IPS-20b (cell line): ENCODE measurements around the gene NPEPL1.

Experiments
- H3K27ac ChIP-seq: one replicate; pipeline ENCODE4 v1.5.1; 2013; ENCODE audit warnings: low read length
- H3K27me3 ChIP-seq: 2 replicates; pipeline ENCODE4 v1.6.1; 2013; ENCODE audit warnings: mild to moderate bottlenecking, low read length, inconsistent platforms; ENCODE audit not compliant: insufficient read depth
- H3K36me3 ChIP-seq: 2 replicates; pipeline ENCODE4 v1.6.1; 2013; ENCODE audit warnings: low read depth, mild to moderate bottlenecking, inconsistent platforms, low read length, moderate library complexity; ENCODE audit not compliant: insufficient read depth
- H3K4me1 ChIP-seq: 2 replicates; pipeline ENCODE4 v1.6.1; 2013; ENCODE audit warnings: mild to moderate bottlenecking, control low read depth, inconsistent platforms, low read length, moderate library complexity; ENCODE audit not compliant: insufficient read depth
- H3K4me3 ChIP-seq: 2 replicates; pipeline ENCODE4 v1.5.1; 2013; ENCODE audit warnings: mild to moderate bottlenecking, low read length, inconsistent platforms
- H3K9ac ChIP-seq: 2 replicates; pipeline ENCODE4 v1.6.1; 2013; ENCODE audit warnings: low read depth, mild to moderate bottlenecking, inconsistent platforms, low read length, moderate library complexity
- H3K9me3 ChIP-seq: 2 replicates; pipeline ENCODE4 v1.6.1; 2013; ENCODE audit warnings: mild to moderate bottlenecking, low read depth, low read length, inconsistent platforms; ENCODE audit not compliant: insufficient read depth

The NPEPL1 gene

DNA sequence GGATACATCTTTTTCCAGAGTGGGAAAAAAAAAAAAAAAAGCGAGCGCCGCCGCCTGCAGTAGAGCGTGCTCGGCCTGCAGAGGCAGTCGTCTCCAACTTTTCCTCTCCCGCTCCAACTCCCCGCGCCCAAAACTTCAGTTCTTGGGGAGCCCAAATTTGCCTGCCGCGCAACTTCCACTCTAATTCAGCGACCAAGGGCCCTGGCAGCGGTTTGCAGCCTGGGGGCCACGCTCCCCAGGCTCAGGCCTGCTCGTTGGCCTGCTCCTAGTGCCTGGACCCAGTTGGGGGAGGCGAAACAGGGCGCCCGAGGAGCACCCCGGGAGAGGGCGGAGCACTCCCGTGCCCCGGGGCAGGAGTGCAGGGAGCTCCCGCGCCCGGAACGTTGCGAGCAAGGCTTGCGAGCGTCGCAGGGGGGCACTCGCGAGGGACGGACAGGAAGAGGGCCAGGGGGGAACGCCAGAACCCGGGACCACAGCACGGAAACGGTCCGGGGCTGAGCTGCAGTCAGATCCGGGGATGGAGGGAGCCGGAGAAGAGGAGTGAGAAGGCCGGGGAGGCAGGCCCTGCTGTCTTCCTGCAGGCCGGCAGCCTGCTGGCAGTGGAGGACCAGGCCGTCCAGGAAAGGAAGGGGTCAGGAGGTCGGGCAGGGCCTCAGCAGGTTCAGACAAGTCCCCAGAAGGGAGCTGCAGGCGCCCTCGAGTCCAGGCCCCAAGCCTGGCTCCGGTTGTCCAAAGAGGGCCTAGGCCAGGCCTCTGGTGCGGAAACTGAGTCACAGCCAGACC lies 41.6 kb upstream of the NPEPL1 start, which contains the start of gene STX16:
Gene STX16, plus strand, starts transcription at position 508 of the 783 bp plus-strand sequence. CDS start 724 bp downstream, outside the sequence.
- peaks cover 7% of the 10 kb centered on the region; the same call in 1 of the 2 replicates for H3K36me3 ChIP-seq
- peak within 1 kb of the TSS; percentile 78 for H3K4me3 ChIP-seq
- H3K9me3 ChIP-seq, result no peaks in the 10 kb centered on the region
- H3K27me3 ChIP-seq, result peaks cover 13% of the 10 kb centered on the region; the same call in 1 of the 2 replicates
- peak within 1 kb of the TSS; percentile 69 for H3K27ac ChIP-seq
- peak within 1 kb of the TSS; percentile 97 for H3K9ac ChIP-seq
- H3K4me1 ChIP-seq, result peaks cover 28% of the 10 kb centered on the region

GRCh38 chr20:58651559-58651945 lies 41.0 kb upstream of the NPEPL1 start:
- Histone ChIP-seq H3K27me3 (peaks cover 13% of the 10 kb centered on the region; the same call in 1 of the 2 replicates), H3K9ac (peak overlapping the region; percentile 97), H3K4me1 (peaks cover 34% of the 10 kb centered on the region), H3K27ac (peak overlapping the region; percentile 69), H3K36me3 (peaks cover 7% of the 10 kb centered on the region; the same call in 1 of the 2 replicates), H3K9me3 (no peaks in the 10 kb centered on the region), H3K4me3 (peak overlapping the region; percentile 78)

DNA sequence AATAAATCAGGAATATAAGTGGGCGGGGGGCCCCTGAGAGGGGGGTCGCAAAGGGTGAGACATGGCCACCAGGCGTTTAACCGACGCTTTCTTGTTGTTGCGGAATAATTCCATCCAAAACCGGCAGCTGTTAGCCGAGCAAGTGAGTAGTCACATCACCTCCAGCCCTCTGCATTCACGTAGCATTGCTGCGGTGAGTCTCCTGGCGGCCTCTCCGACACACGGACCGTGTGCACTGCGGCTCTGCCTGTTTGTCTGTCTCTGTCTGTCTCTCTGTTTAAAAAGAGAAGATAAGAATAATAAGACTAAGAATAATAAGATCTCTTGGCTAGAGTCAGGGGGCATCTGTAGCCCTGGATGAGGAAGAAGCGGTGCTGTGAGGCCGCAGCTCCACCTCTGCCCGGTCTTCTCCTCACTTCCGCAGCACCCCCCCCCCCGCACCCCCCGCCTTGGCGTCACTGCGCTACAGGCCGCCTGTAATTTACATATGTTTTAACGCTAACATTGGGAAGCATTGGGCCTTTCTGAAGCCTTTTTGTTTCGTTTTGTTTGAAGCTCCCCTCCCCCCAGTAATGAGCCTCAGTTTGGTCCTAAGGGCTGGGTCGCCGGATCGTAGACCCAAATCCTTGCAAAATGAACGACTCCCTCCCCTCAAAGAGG lies 40.5 kb upstream of the NPEPL1 start:
- peaks cover 39% of the 10 kb centered on the region for H3K4me1 ChIP-seq
- no peaks in the 10 kb centered on the region for H3K9me3 ChIP-seq
- peak overlapping the region; percentile 96 for H3K27ac ChIP-seq
- H3K27me3 ChIP-seq, result peaks cover 13% of the 10 kb centered on the region; the same call in 1 of the 2 replicates
- H3K9ac ChIP-seq, result peak overlapping the region; percentile 97
- H3K36me3 ChIP-seq, result peaks cover 7% of the 10 kb centered on the region; the same call in 1 of the 2 replicates
- H3K4me3 ChIP-seq, result peak overlapping the region; percentile 78

- H3K27ac ChIP-seq, result peak overlapping the region; percentile 96
- peak overlapping the region; percentile 97 for H3K9ac ChIP-seq
- H3K4me3 ChIP-seq, result peak overlapping the region; percentile 78
- peaks cover 46% of the 10 kb centered on the region for H3K4me1 ChIP-seq
- H3K9me3 ChIP-seq, result no peaks in the 10 kb centered on the region
- peaks cover 13% of the 10 kb centered on the region; the same call in 1 of the 2 replicates for H3K27me3 ChIP-seq
- peaks cover 7% of the 10 kb centered on the region; the same call in 1 of the 2 replicates for H3K36me3 ChIP-seq
These were observed 39.9 kb upstream of the NPEPL1 start for GRCh38 chr20:58652606-58653294.

DNA sequence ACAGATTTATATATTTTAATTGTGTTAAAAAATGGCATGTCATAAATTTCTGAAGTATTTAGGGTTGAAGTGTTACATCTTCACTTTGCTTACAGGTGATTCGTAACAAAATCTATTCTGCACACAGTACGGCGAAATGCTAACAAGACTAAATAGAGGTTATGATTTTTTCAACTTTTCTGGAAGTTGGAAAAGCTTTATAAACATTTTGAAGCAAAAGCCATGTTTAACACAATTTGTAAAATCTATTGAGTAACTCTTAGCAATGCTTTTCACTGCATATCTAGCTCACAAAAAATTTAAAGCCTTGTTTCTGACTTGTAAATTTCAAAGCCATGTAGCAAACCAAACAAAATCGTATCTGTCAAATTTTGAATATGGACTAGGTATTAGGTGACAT lies 38.3 kb upstream of the NPEPL1 start:
- H3K27ac ChIP-seq, result no peak overlapping the region
- H3K9me3 ChIP-seq, result no peaks in the 10 kb centered on the region
- peaks cover 6% of the 10 kb centered on the region; the same call in 1 of the 2 replicates for H3K27me3 ChIP-seq
- peak overlapping the region; percentile 97; the same call in 1 of the 2 replicates for H3K9ac ChIP-seq
- peaks cover 7% of the 10 kb centered on the region; the same call in 1 of the 2 replicates for H3K36me3 ChIP-seq
- peak overlapping the region; percentile 78 for H3K4me3 ChIP-seq
- H3K4me1 ChIP-seq, result peaks cover 52% of the 10 kb centered on the region

DNA sequence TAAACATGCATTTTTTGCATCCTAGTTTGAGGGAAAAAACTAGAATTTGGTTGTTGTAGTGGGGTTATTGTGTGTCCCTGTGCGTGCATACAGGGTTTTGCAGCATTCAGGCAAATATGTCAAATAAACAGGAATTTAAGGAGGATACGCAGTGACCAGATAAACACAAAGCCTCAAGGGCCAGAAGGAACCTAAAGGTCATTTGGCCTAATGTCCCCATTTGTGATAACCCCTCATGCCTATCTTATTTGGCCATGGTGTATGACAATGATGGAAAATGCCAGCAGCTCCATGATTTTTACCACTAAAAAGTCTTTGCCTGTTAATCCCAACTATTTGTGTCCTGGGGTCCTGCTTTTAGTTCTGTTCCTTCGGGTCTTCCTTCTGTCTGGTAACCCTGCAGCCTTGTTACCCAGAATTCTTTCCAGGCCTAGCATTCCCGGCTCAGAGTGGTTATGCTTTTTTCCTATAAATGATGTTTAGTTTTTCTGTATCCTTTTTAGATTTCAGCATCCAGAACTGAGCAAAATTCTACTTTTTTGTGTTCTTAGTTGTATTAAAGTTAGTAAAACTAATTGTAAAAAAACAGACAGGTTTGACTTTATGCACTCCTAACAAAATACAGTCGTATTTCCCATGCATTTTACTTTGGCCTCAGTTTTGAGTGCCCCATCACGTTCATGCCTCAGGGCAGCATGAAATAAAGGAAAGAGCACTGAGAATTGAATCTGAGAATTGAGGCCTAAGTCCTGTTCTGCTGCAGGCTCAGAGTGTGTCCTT lies 37.1 kb upstream of the NPEPL1 start:
- Histone ChIP-seq H3K9me3 (no peaks in the 10 kb centered on the region), H3K9ac (peak overlapping the region; percentile 97), H3K4me1 (peaks cover 64% of the 10 kb centered on the region), H3K36me3 (peaks cover 8% of the 10 kb centered on the region; the same call in 1 of the 2 replicates), H3K4me3 (peak overlapping the region; percentile 36), H3K27ac (peak overlapping the region; percentile 40), H3K27me3 (no peaks in the 10 kb centered on the region)

DNA sequence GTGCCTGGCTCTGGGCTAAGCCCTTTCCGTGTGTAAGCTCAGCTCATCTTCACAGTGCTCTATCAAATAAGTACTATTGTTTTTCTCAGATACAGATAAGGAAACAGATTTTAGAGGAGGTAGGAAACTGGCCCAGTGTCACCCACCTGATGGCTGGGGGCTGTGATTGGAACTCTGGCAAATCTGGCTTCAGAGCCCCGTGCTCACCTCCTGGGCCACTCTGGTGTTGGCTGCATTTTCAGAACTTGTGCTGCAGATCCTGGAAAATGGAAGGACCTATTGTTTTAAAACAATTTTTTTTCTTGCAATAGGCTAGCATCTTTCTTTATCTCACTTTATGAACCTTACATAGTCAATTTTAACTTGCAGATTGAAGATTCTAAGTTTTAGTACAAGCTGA lies 35.8 kb upstream of the NPEPL1 start:
- peaks cover 21% of the 10 kb centered on the region for H3K36me3 ChIP-seq
- peaks cover 66% of the 10 kb centered on the region for H3K4me1 ChIP-seq
- H3K4me3 ChIP-seq, result peak overlapping the region; percentile 36
- no peaks in the 10 kb centered on the region for H3K9me3 ChIP-seq
- H3K9ac ChIP-seq, result peak overlapping the region; percentile 97; the same call in 1 of the 2 replicates
- H3K27ac ChIP-seq, result peak overlapping the region; percentile 31
- no peaks in the 10 kb centered on the region for H3K27me3 ChIP-seq

- peak overlapping the region; percentile 97; the same call in 1 of the 2 replicates for H3K9ac ChIP-seq
- H3K36me3 ChIP-seq, result peaks cover 25% of the 10 kb centered on the region
- H3K4me3 ChIP-seq, result peak overlapping the region; percentile 3; the same call in 1 of the 2 replicates
- H3K9me3 ChIP-seq, result no peaks in the 10 kb centered on the region
- H3K4me1 ChIP-seq, result peaks cover 66% of the 10 kb centered on the region
- peak overlapping the region; percentile 53 for H3K27ac ChIP-seq
- no peaks in the 10 kb centered on the region for H3K27me3 ChIP-seq
These were observed 35.3 kb upstream of the NPEPL1 start for GRCh38 chr20:58657262-58657661.

- Histone ChIP-seq H3K27ac (peak overlapping the region; percentile 53), H3K4me1 (peaks cover 66% of the 10 kb centered on the region), H3K9ac (peak overlapping the region; percentile 97; the same call in 1 of the 2 replicates), H3K9me3 (no peaks in the 10 kb centered on the region), H3K36me3 (peaks cover 29% of the 10 kb centered on the region), H3K4me3 (no peak overlapping the region; the same call in 1 of the 2 replicates), H3K27me3 (no peaks in the 10 kb centered on the region)
These were observed 34.6 kb upstream of the NPEPL1 start for GRCh38 chr20:58657986-58658385.

- Histone ChIP-seq H3K9ac (peak overlapping the region; percentile 8; the same call in 1 of the 2 replicates), H3K36me3 (peaks cover 33% of the 10 kb centered on the region), H3K9me3 (no peaks in the 10 kb centered on the region), H3K27me3 (no peaks in the 10 kb centered on the region), H3K4me3 (0 out of 2 replicates have a peak overlapping the region, but pooled peaks have one; percentile 7), H3K27ac (no peak overlapping the region), H3K4me1 (peaks cover 65% of the 10 kb centered on the region)
These were observed 33.8 kb upstream of the NPEPL1 start for GRCh38 chr20:58658760-58659159.
